HepG2 (cell line): ENCODE measurements around the gene PLPP3. TPM values are rescaled to one million over a fixed set of nuclear protein-coding genes. Genes with fewer than 3 reads are reported as not detected.

Source experiments
- ATAC-seq: fragments of 200-7000 bp; cut with Tn5 transposase; 3 replicates; pipeline ENCODE4 v1.9.1; 2020; ENCODE audit warnings: mild to moderate bottlenecking, moderate library complexity
- BruUV-seq: library from RNA; stranded (reverse); fragments of 400-500 nt; replicated peaks from 2 replicates; lab custom pipeline; 2021; lab: Mats Ljungman, UMichigan
- CTCF ChIA-PET: fragments of 300-600 bp; formaldehyde crosslinking; extraction: SDS; loops from one replicate; lab custom pipeline; 2021; ENCODE audit warnings: low total read pairs, inconsistent platforms, low intra/inter-chr PET ratio; lab: Yijun Ruan, JAX
- POLR2A ChIA-PET: fragments of 350-600 bp; sonication (Branson Sonifier 250); formaldehyde crosslinking; loops from one replicate; lab custom pipeline; 2020; ENCODE audit warnings: antibody characterized with exemption, inconsistent platforms; lab: Yijun Ruan, JAX
- DNase-seq: peaks from one replicate; pipeline ENCODE4 v3.0.0-alpha.2; 2015; ENCODE audit warnings: low spot score
- FAIRE-seq: peaks from 3 replicates; lab custom pipeline; 2011; peaks lifted over from hg19 to GRCh38; lab: Jason Lieb, UNC
- H2AFZ ChIP-seq: one replicate; pipeline ENCODE4 v1.6.1; 2011; ENCODE audit warnings: low read length, inconsistent platforms
- H3K27ac ChIP-seq: fragments of 300-600 bp; 3 replicates; pipeline ENCODE4 v1.8.0; 2011; ENCODE audit warnings: mixed run types, mild to moderate bottlenecking, mixed read lengths, low read length, inconsistent platforms; ENCODE audit not compliant: insufficient read depth; ENCODE audit errors: extremely low read length
- H3K27me3 ChIP-seq, 2 experiments: fragments of 200-600 bp in 1 of 2; 2 replicates in 1 of 2; 3 replicates in 1 of 2; pipeline versions ENCODE4 v1.6.0 to v1.8.0; 2011; ENCODE audit warnings: low read length in 2 of 2, mild to moderate bottlenecking in 2 of 2, moderate library complexity in 2 of 2, inconsistent platforms in 1 of 2; ENCODE audit not compliant: insufficient read depth in 2 of 2, control insufficient read depth in 1 of 2
- H3K36me3 ChIP-seq, 2 experiments: fragments of 200-600 bp in 1 of 2; replicated peaks in 1 of 2; 2 replicates in 1 of 2; 3 replicates in 1 of 2; pipeline versions ENCODE4 v1.5.1 to v1.8.0; 2011; ENCODE audit warnings: low read length in 2 of 2, inconsistent platforms in 1 of 2; ENCODE audit not compliant: insufficient read depth in 2 of 2, control insufficient read depth in 1 of 2
- H3K4me1 ChIP-seq: 2 replicates; pipeline ENCODE4 v1.5.1; 2012; ENCODE audit warnings: low read length, inconsistent platforms; ENCODE audit not compliant: insufficient read depth
- H3K4me2 ChIP-seq: 2 replicates; pipeline ENCODE4 v1.6.0; 2011; ENCODE audit warnings: low read depth, low read length, inconsistent platforms
- H3K4me3 ChIP-seq, 3 experiments: fragments of 200-600 bp in 1 of 3; sonication (generic), shearing (Covaris generic) in 1 of 3; replicated peaks in 1 of 3; 2 replicates each; pipeline ENCODE4 v1.5.1; 2011 to 2016; ENCODE audit warnings: low read length in 3 of 3, inconsistent platforms in 2 of 3, low read depth in 2 of 3, mild to moderate bottlenecking in 2 of 3, control low read depth in 1 of 3, mixed read lengths in 1 of 3; ENCODE audit not compliant: insufficient read depth in 1 of 3
- H3K79me2 ChIP-seq: one replicate; pipeline ENCODE4 v1.6.1; 2011; ENCODE audit warnings: low read length, inconsistent platforms; ENCODE audit not compliant: insufficient read depth
- H3K9ac ChIP-seq: 2 replicates; pipeline ENCODE4 v1.6.0; 2011; ENCODE audit warnings: mild to moderate bottlenecking, low read depth, low read length, inconsistent platforms; ENCODE audit not compliant: insufficient read depth
- H3K9me3 ChIP-seq: 2 replicates; pipeline ENCODE4 v1.5.1; 2012; ENCODE audit warnings: mild to moderate bottlenecking, low read length
- H4K20me1 ChIP-seq: 2 replicates; pipeline ENCODE4 v1.6.0; 2011; ENCODE audit warnings: inconsistent platforms, mild to moderate bottlenecking, low read length, moderate library complexity; ENCODE audit not compliant: insufficient read depth
- HMG20A ChIP-seq: IDR thresholded peaks from 2 replicates; pipeline ENCODE4 v1.6.1; 2016; ENCODE audit warnings: borderline replicate concordance
- KDM1A ChIP-seq: IDR thresholded peaks from 2 replicates; pipeline ENCODE4 v1.6.1; 2016; ENCODE audit warnings: missing compliant biosample characterization
- NAIF1 ChIP-seq: sonication (generic); formaldehyde crosslinking; IDR thresholded peaks from 2 replicates; pipeline ENCODE4 v1.5.0; 2020; ENCODE audit warnings: mild to moderate bottlenecking, missing genetic modification reagents, borderline replicate concordance
- NFATC3 ChIP-seq: sonication (generic); formaldehyde crosslinking; IDR thresholded peaks from 2 replicates; pipeline ENCODE4 v1.5.1; 2020; ENCODE audit warnings: mild to moderate bottlenecking, missing genetic modification reagents
- SNRNP70 ChIP-seq: fragments of 200-400 bp; formaldehyde crosslinking; IDR thresholded peaks from 2 replicates; pipeline ENCODE4 v1.6.1; 2017; ENCODE audit warnings: mild to moderate bottlenecking, low read depth, low read length, moderate library complexity
- ZMYM2 ChIP-seq: sonication (generic); formaldehyde crosslinking; IDR thresholded peaks from 2 replicates; pipeline ENCODE4 v1.8.0; 2022; ENCODE audit warnings: mild to moderate bottlenecking, missing genetic modification reagents
- ZNF121 ChIP-seq: sonication (generic); formaldehyde crosslinking; IDR thresholded peaks from 2 replicates; pipeline ENCODE4 v1.5.0; 2020; ENCODE audit warnings: mild to moderate bottlenecking, missing genetic modification reagents
- ZNF33B ChIP-seq: sonication (generic); formaldehyde crosslinking; IDR thresholded peaks from 2 replicates; pipeline ENCODE4 v1.5.1; 2020; ENCODE audit warnings: mild to moderate bottlenecking, missing genetic modification reagents
- ZNF350 ChIP-seq: sonication (generic); formaldehyde crosslinking; IDR thresholded peaks from 2 replicates; pipeline ENCODE4 v1.4.0; 2020; ENCODE audit warnings: mild to moderate bottlenecking, low read depth, missing genetic modification reagents, borderline replicate concordance
- ZNF609 ChIP-seq: sonication (generic); formaldehyde crosslinking; IDR thresholded peaks from 2 replicates; pipeline ENCODE4 v1.4.0; 2020; ENCODE audit warnings: mild to moderate bottlenecking, missing genetic modification reagents, borderline replicate concordance
- ZNF781 ChIP-seq: sonication (generic); formaldehyde crosslinking; IDR thresholded peaks from 2 replicates; pipeline ENCODE4 v1.5.1; 2020; ENCODE audit warnings: borderline replicate concordance, mild to moderate bottlenecking, missing genetic modification reagents; ENCODE audit errors: not compliant biosample characterization
- WGBS: methylation state at CpG from one replicate; pipeline ENCODE4 v1.1.6; 2017; ENCODE audit warnings: low lambda C conversion rate; 5-methylcytosine and 5-hydroxymethylcytosine counted together
- in situ Hi-C: cut with HindIII; loops from 2 replicates; pipeline ENCODE4 v1.10.0; 2017; ENCODE audit warnings: low pct_unique_long_range_greater_than_20kb; ENCODE audit not compliant: extremely low pct_ligation_motif_present
- intact Hi-C: fragments of 100-400 bp; cut with micrococcal nuclease; formaldehyde crosslinking; loops from one replicate; pipeline ENCODE4 v1.10.0; 2022; ENCODE audit not compliant: unreplicated experiment
- polyA plus RNA-seq, 8 experiments: library from polyadenylated mRNA; depleted of rRNA in 3 of 8; stranded (reverse) in 7 of 8; unstranded in 1 of 8; fragments of >200 nt; fragmentation: Illumina TruSeq in 4 of 8; extraction: Trizol in 4 of 8; gene quantifications; 2 replicates each; pipeline versions ENCODE4 v1.2.1 to v1.2.3, GENCODE V29; 2011 to 2016; ENCODE audit warnings: low read depth in 4 of 8, missing spikeins in 1 of 8, mixed read lengths in 1 of 8; ENCODE audit not compliant: insufficient read depth in 1 of 8
- total RNA-seq, 5 experiments: library from RNA; depleted of rRNA; stranded (reverse); fragments of >200 nt; fragmentation: Illumina TruSeq; extraction: Trizol; gene quantifications; 2 replicates each; pipeline ENCODE4 v1.2.3, GENCODE V29; 2016; ENCODE audit warnings: low read depth in 1 of 5
- TF ChIP-seq, protein P1 (sequence below), 2 experiments: IDR thresholded peaks; 2 replicates each; pipeline ENCODE4 v1.6.1; 2011 to 2012; ENCODE audit warnings: low read length in 2 of 2, borderline replicate concordance in 1 of 2, low read depth in 1 of 2, mild to moderate bottlenecking in 1 of 2, moderate library complexity in 1 of 2

The PLPP3 gene
- total and polyA plus RNA-seq, 2 of the 13 experiments (the other 11 are each of a cell fraction or from before 2014, with no cell fraction given), result 49.7 to 65.8 TPM

DNA sequence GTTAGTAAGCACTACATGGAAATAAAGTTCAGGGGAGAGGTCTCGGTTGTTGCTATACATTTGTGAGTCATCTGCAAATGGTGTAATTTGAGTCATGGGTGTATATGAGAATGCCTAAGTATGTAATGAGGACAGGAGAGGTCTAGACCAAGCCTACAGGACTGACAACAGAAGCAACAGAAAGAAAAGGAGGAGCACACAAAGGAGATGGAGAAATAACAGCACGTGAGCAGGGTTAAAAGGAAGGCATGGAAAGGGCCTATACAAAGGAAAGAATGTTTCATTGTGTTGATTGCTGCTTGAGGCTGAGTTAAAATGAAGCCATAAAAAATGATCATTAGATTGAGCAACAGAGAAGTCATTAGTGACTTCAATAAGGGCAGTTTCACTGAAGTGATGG, 37.8 kb upstream of the PLPP3 start:
- Histone ChIP-seq H3K79me2 (no peaks in the 10 kb centered on the region), H3K9ac (no peak overlapping the region), H2AFZ (no peak overlapping the region), H3K4me3 (no peak overlapping the region), H3K27me3 (peaks cover 0 to 5% of the 10 kb centered on the region in 2 experiments; a peak in 1 of 5 replicates), H3K27ac (no peak overlapping the region), H4K20me1 (no peaks in the 10 kb centered on the region), H3K36me3 (no peaks in the 10 kb centered on the region), H3K4me2 (no peak overlapping the region), H3K4me1 (no peaks in the 10 kb centered on the region), H3K9me3 (no peaks in the 10 kb centered on the region)
- intact Hi-C loops (no loop called here), in situ Hi-C loops (no loop called here)
- WGBS, result 41% methylated on average over 2 of the region's 2 CpGs
- ATAC-seq (no peak), DNase-seq (no peak), FAIRE-seq (no peak)
- ChIA-PET POLR2A (no interaction called here), CTCF (no interaction called here)
- no TSS peak for BruUV-seq
- TF ChIP-seq ZNF609 (CRISPR knock-in tag), result no peak
- TF ChIP-seq NFATC3 (CRISPR knock-in tag), result no peak
- no peak for TF ChIP-seq ZNF350 (CRISPR knock-in tag)
- no peak for TF ChIP-seq HMG20A
- TF ChIP-seq ZNF781 (CRISPR knock-in tag), result no peak
- no peak for TF ChIP-seq NAIF1 (CRISPR knock-in tag)
- TF ChIP-seq, protein P1, sequence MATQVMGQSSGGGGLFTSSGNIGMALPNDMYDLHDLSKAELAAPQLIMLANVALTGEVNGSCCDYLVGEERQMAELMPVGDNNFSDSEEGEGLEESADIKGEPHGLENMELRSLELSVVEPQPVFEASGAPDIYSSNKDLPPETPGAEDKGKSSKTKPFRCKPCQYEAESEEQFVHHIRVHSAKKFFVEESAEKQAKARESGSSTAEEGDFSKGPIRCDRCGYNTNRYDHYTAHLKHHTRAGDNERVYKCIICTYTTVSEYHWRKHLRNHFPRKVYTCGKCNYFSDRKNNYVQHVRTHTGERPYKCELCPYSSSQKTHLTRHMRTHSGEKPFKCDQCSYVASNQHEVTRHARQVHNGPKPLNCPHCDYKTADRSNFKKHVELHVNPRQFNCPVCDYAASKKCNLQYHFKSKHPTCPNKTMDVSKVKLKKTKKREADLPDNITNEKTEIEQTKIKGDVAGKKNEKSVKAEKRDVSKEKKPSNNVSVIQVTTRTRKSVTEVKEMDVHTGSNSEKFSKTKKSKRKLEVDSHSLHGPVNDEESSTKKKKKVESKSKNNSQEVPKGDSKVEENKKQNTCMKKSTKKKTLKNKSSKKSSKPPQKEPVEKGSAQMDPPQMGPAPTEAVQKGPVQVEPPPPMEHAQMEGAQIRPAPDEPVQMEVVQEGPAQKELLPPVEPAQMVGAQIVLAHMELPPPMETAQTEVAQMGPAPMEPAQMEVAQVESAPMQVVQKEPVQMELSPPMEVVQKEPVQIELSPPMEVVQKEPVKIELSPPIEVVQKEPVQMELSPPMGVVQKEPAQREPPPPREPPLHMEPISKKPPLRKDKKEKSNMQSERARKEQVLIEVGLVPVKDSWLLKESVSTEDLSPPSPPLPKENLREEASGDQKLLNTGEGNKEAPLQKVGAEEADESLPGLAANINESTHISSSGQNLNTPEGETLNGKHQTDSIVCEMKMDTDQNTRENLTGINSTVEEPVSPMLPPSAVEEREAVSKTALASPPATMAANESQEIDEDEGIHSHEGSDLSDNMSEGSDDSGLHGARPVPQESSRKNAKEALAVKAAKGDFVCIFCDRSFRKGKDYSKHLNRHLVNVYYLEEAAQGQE (IDR thresholded peaks at IDR 0.05; ENCODE audit: borderline replicate concordance in 1 of 2, low read depth in 1 of 2, low read length in 2 of 2), result no peak
- no peak for TF ChIP-seq SNRNP70
- no peak for TF ChIP-seq KDM1A (CRISPR knock-in tag)
- no peak for TF ChIP-seq ZNF121
- TF ChIP-seq ZMYM2 (CRISPR knock-in tag), result no peak
- no peak for TF ChIP-seq ZNF33B (CRISPR knock-in tag)
